HG02943 (cell line): Measurements from ENCODE around the gene CLCN1.

Experiments used
- ATAC-seq: cut with Tn5 transposase; IDR thresholded peaks from one replicate; pipeline ENCODE4 v1.9.1; 2021; ENCODE audit warnings: mild to moderate bottlenecking, low read depth, moderate library complexity; ENCODE audit not compliant: unreplicated experiment

The CLCN1 gene

DNA sequence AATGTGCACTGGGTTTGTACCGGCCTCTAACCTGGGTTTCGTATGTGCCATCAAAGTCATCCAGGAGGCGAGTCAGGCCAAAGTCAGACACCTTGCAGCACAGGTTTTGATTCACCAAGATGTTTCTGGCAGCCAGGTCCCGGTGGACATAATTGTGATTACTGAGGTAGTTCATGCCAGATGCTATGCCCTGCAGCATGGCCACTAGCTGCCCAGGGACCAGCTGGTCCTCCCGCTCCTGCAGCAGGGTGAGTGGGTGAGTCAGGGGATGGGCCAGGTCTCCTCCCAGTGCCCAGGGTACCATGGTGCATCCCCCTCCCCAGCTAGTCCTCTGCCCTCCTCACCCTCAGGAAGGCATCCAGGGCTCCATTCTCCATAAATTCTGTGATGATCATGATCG is 78.9 kb downstream of the CLCN1 start:
- no peak for ATAC-seq

- no peak for ATAC-seq
Measured at GRCh38 chr7:143395187-143396149, 79.6 kb downstream of the CLCN1 start.

DNA sequence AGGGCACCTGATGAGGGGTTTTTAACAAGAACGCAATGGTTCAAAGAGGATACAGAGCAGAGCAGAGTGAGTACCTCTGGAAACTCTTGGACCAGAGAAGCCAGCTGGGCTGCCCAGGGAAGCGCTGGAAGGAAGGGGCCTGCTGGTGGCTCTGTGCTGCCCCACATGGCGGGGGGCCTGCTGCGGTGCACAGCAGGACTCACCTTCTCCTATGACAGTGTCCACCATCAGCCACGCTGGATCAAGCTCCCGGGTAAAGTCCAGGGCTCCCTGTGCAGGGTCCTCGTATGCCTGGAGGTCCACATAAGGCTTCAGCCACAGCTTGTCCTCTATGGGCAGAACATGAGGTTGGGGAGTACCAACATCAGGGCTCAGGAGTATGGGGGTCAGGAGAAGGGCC is 80.3 kb downstream of the CLCN1 start:
- no peak for ATAC-seq

DNA sequence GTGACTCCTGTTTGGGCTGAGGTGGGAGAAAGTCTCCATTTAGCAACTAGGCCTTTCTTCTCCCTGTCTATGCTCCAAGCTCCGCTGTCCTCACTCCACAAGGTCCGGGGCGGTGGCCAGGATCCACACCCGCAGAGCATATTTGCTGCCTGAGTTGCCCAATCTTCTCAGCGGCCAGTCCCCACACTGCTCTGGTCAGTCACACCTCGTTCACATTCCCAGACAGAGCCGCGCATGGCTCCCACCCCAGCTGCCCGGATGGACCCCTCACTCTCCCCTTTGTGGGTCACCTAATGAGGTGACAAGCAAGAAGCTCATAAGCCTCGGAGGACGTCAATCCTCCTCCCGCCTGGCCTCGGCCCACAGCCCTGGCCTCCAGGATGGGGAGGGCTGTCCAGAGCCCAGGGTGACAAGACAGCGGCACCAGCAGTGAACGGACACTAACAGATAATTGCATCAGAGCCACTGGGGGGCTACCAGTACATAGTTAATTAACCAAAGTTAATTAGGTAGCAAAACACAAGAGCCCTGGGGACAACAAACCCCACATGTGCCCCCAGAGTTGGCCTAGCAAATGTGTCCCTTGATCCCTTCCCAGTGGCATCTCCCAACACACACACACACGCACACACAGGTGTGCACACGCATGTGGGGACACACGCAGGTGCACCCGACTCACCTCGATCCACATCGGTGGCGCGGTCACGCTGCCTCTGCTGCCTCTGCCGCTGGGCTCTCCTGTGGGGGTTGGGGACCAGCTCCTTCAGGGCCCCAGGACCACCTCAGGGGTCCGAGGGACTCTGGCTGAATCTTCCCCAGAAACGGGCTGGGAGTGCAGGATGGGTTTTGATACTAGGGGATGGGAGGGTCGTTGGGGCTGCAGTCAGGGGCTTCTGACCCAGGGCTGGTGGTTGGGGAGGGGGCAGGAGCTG is 81.0 kb downstream of the CLCN1 start:
- no peak for ATAC-seq

GRCh38 chr7:143397710-143398530 is 82.0 kb downstream of the CLCN1 start:
- ATAC-seq = no peak

- no peak for ATAC-seq
Measured at GRCh38 chr7:143398616-143399015, 82.7 kb downstream of the CLCN1 start.

GRCh38 chr7:143399151-143399550 is 83.2 kb downstream of the CLCN1 start:
- no peak for ATAC-seq

GRCh38 chr7:143399642-143400041 is 83.7 kb downstream of the CLCN1 start:
- no peak for ATAC-seq

- ATAC-seq = no peak
Measured at GRCh38 chr7:143401265-143401664, 85.4 kb downstream of the CLCN1 start.
